Stimulated activated CD4-positive, alpha-beta T cell treated with anti-CD3 and anti-CD28 coated beads, Interleukin-12 subunit alpha, Interleukin-12 subunit beta, amount 100 ng/mL, for 24 hours (primary cell): ENCODE data around the gene GYG2.
"Not testable (repeated sequence)": the region's sequence is repeated elsewhere in the genome, so short reads cannot be mapped to it uniquely, and the experiment has no call there.

Experiments used
- DNase-seq, 2 experiments: peaks; one replicate each; pipeline ENCODE4 v3.0.0-alpha.2; 2020; ENCODE audit warnings: low read depth in 2 of 2

Gene GYG2

GRCh38 chrX:2828344-2828958 lies at the start of gene GYG2:
Gene GYG2 (plus strand): TSS chrX:2828930. CDS start chrX:2830189, 1,259 bp downstream.
- no peak for DNase-seq

GRCh38 chrX:2780472-2781225 lies 48.1 kb upstream of the GYG2 start:
- not testable (repeated sequence) for DNase-seq

GRCh38 chrX:2781226-2781571 lies 47.5 kb upstream of the GYG2 start:
- no peak for DNase-seq

- no peak for DNase-seq
Observed at GRCh38 chrX:2781698-2782097, 47.0 kb upstream of the GYG2 start.

- no peak for DNase-seq
Observed at GRCh38 chrX:2782171-2782570, 46.6 kb upstream of the GYG2 start.

GRCh38 chrX:2782778-2783177 lies 46.0 kb upstream of the GYG2 start:
- DNase-seq = no peak

GRCh38 chrX:2784026-2784425 lies 44.7 kb upstream of the GYG2 start:
- no peak for DNase-seq

- DNase-seq = no peak
Observed at GRCh38 chrX:2785538-2785937, 43.2 kb upstream of the GYG2 start.

- DNase-seq = no peak
Observed at GRCh38 chrX:2788980-2789379, 39.8 kb upstream of the GYG2 start.

- no peak for DNase-seq
Observed at GRCh38 chrX:2789569-2789968, 39.2 kb upstream of the GYG2 start.

GRCh38 chrX:2793752-2794151 lies 35.0 kb upstream of the GYG2 start:
- DNase-seq = no peak

GRCh38 chrX:2794336-2794735 lies 34.4 kb upstream of the GYG2 start:
- DNase-seq = no peak

GRCh38 chrX:2796808-2797207 lies 31.9 kb upstream of the GYG2 start:
- DNase-seq = not testable (repeated sequence)

- DNase-seq = no peak
Observed at GRCh38 chrX:2799369-2799768, 29.4 kb upstream of the GYG2 start.

- not testable (repeated sequence) for DNase-seq
Observed at GRCh38 chrX:2799980-2800379, 28.8 kb upstream of the GYG2 start.

GRCh38 chrX:2801223-2801622 lies 27.5 kb upstream of the GYG2 start:
- no peak for DNase-seq

- DNase-seq = not testable (repeated sequence)
Observed at GRCh38 chrX:2802376-2803090, 26.2 kb upstream of the GYG2 start.

GRCh38 chrX:2803486-2803885 lies 25.2 kb upstream of the GYG2 start:
- DNase-seq = not testable (repeated sequence)

GRCh38 chrX:2804106-2804843 lies 24.5 kb upstream of the GYG2 start:
- DNase-seq = not testable (repeated sequence)

- not testable (repeated sequence) for DNase-seq
Observed at GRCh38 chrX:2804858-2805257, 23.9 kb upstream of the GYG2 start.

GRCh38 chrX:2811271-2811670 lies 17.5 kb upstream of the GYG2 start:
- no peak for DNase-seq
